Peyer's patch (tissue), 4 donors: Measurements from ENCODE around the gene DTX4. TPM values are rescaled to one million over a fixed set of nuclear protein-coding genes. Genes with fewer than 3 reads are reported as not detected.
A peak's percentile ranks its signal among the peaks of the same experiment; 100 is the strongest.

ENCODE experiments used
- DNase-seq, 3 donors: peaks; one replicate each; pipeline ENCODE4 v3.0.0-alpha.2; 2017 to 2019
- H3K27ac ChIP-seq, 4 donors: fragments of 200-600 bp; sonication (generic); one replicate each; pipeline ENCODE4 v1.5.1; 2016 to 2019
- H3K27me3 ChIP-seq, 2 donors: fragments of 200-600 bp; sonication (generic); one replicate each; pipeline ENCODE4 v1.5.1; 2019
- H3K36me3 ChIP-seq, 3 donors: fragments of 200-600 bp; sonication (generic); one replicate each; pipeline ENCODE4 v1.5.1; 2016 to 2019
- H3K4me1 ChIP-seq, 4 donors: fragments of 200-600 bp; sonication (generic); one replicate each; pipeline ENCODE4 v1.5.1; 2016 to 2019
- H3K4me3 ChIP-seq, 4 donors: fragments of 200-600 bp; sonication (generic); 1 replicate in 3 of 4; 2 replicates in 1 of 4; pipeline ENCODE4 v1.5.1; 2016 to 2019; ENCODE audit warnings: mild to moderate bottlenecking in 1 of 4
- H3K9me3 ChIP-seq, 4 donors: fragments of 200-600 bp; sonication (generic); one replicate each; pipeline ENCODE4 v1.5.1; 2016 to 2019; ENCODE audit warnings: mild to moderate bottlenecking in 1 of 4
- CTCF ChIP-seq, 6 experiments: fragments of 450-650 bp in 4 of 6; fragments of 200-600 bp in 2 of 6; sonication (generic) in 1 of 6; IDR thresholded peaks; one replicate each; pipeline ENCODE4 v1.5.1; 2017 to 2019; ENCODE audit warnings: antibody characterized with exemption in 6 of 6, mild to moderate bottlenecking in 3 of 6, moderate library complexity in 1 of 6
- POLR2A ChIP-seq, 2 donors: fragments of 450-650 bp; IDR thresholded peaks; one replicate each; pipeline ENCODE4 v1.5.1; 2017; ENCODE audit warnings: antibody characterized with exemption in 2 of 2, mild to moderate bottlenecking in 2 of 2, moderate library complexity in 2 of 2
- total RNA-seq, 4 donors: library from RNA; depleted of rRNA; stranded (reverse); fragments of >200 nt; gene quantifications; one replicate each; pipeline ENCODE4 v1.1.0, GENCODE V29; 2016

DTX4 gene
- total RNA-seq, 4 donors from 2014 or later = 41.3 to 93.8 (median 60.9) TPM

GRCh38 chr11:59183771-59184170 lies 11.8 kb downstream of the DTX4 start:
- no peak overlapping the region for H3K4me3 ChIP-seq
- H3K4me1 ChIP-seq = peaks cover 0 to 58% (median 2%) of the 10 kb centered on the region in 4 donors
- H3K27ac ChIP-seq = peak overlapping the region in 2 of 4 donors; percentile 5 to 80
- H3K9me3 ChIP-seq = no peaks in the 10 kb centered on the region
- DNase-seq = no peak
- peaks cover 0 to 20% (median 0%) of the 10 kb centered on the region in 3 donors for H3K36me3 ChIP-seq
- no peaks in the 10 kb centered on the region for H3K27me3 ChIP-seq
- TF ChIP-seq CTCF (IDR thresholded peaks at IDR 0.05) = no peak
- TF ChIP-seq POLR2A (IDR thresholded peaks at IDR 0.05) = no peak

GRCh38 chr11:59184691-59185339 lies 12.9 kb downstream of the DTX4 start:
- TF ChIP-seq POLR2A (IDR thresholded peaks at IDR 0.05) = no peak
- TF ChIP-seq CTCF (IDR thresholded peaks at IDR 0.05) = no peak
- Histone ChIP-seq H3K4me1 (peaks cover 0 to 67% (median 2%) of the 10 kb centered on the region in 4 donors), H3K27ac (peak overlapping the region in 3 of 4 donors; percentile 69 to 80 (median 73)), H3K9me3 (no peaks in the 10 kb centered on the region), H3K27me3 (no peaks in the 10 kb centered on the region), H3K4me3 (no peak overlapping the region), H3K36me3 (peaks cover 0 to 29% (median 0%) of the 10 kb centered on the region in 3 donors)
- DNase-seq = no peak

GRCh38 chr11:59185386-59185945 lies 13.5 kb downstream of the DTX4 start:
- peak overlapping the region in 2 of 4 donors; percentile 12 to 19 for H3K4me3 ChIP-seq
- TF ChIP-seq POLR2A (IDR thresholded peaks at IDR 0.05) (no peak), CTCF (IDR thresholded peaks at IDR 0.05) (no peak)
- H3K9me3 ChIP-seq = no peaks in the 10 kb centered on the region
- H3K27me3 ChIP-seq = no peaks in the 10 kb centered on the region
- peak overlapping the region; percentile 32 to 80 (median 71) for H3K27ac ChIP-seq
- H3K36me3 ChIP-seq = peaks cover 0 to 29% (median 0%) of the 10 kb centered on the region in 3 donors
- no peak for DNase-seq
- H3K4me1 ChIP-seq = peaks cover 0 to 71% (median 2%) of the 10 kb centered on the region in 4 donors

- Histone ChIP-seq H3K4me3 (peak overlapping the region in 2 of 4 donors; percentile 12 to 19), H3K4me1 (peaks cover 0 to 78% (median 3%) of the 10 kb centered on the region in 4 donors)
These were observed 14.2 kb downstream of the DTX4 start for GRCh38 chr11:59186130-59186594.

GRCh38 chr11:59187035-59187434 lies 15.1 kb downstream of the DTX4 start:
- H3K4me1 ChIP-seq = peaks cover 0 to 79% (median 3%) of the 10 kb centered on the region in 4 donors
- no peaks in the 10 kb centered on the region for H3K27me3 ChIP-seq
- no peak overlapping the region for H3K4me3 ChIP-seq
- TF ChIP-seq POLR2A (IDR thresholded peaks at IDR 0.05) (no peak), CTCF (IDR thresholded peaks at IDR 0.05) (no peak)
- peak overlapping the region; percentile 32 to 80 (median 71) for H3K27ac ChIP-seq
- H3K9me3 ChIP-seq = no peaks in the 10 kb centered on the region
- no peak for DNase-seq
- peaks cover 0 to 25% (median 0%) of the 10 kb centered on the region in 3 donors for H3K36me3 ChIP-seq

More at GRCh38 chr11:59186130-59186594, 14.2 kb downstream of the DTX4 start:
- no peaks in the 10 kb centered on the region for H3K27me3 ChIP-seq
- H3K9me3 ChIP-seq = no peaks in the 10 kb centered on the region
- H3K36me3 ChIP-seq = peaks cover 0 to 29% (median 0%) of the 10 kb centered on the region in 3 donors
- TF ChIP-seq CTCF (IDR thresholded peaks at IDR 0.05) = peak in 5 of 6 experiments; percentile 58 to 90 (median 78)
- peak in 1 of 2 donors; percentile 68 for TF ChIP-seq POLR2A (IDR thresholded peaks at IDR 0.05)
- peak; percentile 46 to 85 (median 82) for DNase-seq
- H3K27ac ChIP-seq = peak overlapping the region; percentile 32 to 80 (median 71)
